SU-DHL-6 (cell line): ENCODE results near the gene GTF2IRD1.

Source experiments
- CTCF ChIP-seq: fragments of 200-600 bp; sonication (generic); IDR thresholded peaks from one replicate; pipeline ENCODE4 v1.5.1; 2017; ENCODE audit warnings: antibody characterized with exemption, mild to moderate bottlenecking, low read length, moderate library complexity; ENCODE audit not compliant: insufficient read depth, poor library complexity, severe bottlenecking
- EZH2phosphoT487 ChIP-seq: fragments of 200-600 bp; sonication (generic), shearing (Covaris generic); conservative IDR thresholded peaks from 2 replicates; pipeline ENCODE4 v1.6.1; 2018; ENCODE audit warnings: mild to moderate bottlenecking, antibody characterized with exemption, low read length, moderate library complexity, mixed read lengths

- TF ChIP-seq CTCF, result no peak
- TF ChIP-seq EZH2phosphoT487, result no peak
Measured at GRCh38 chr7:74523015-74523414, 69.3 kb downstream of the GTF2IRD1 start.
